Measurements from ENCODE around the gene ZXDC. TPM values are rescaled to one million over a fixed set of nuclear protein-coding genes. Genes with fewer than 3 reads are reported as not detected.

The ZXDC gene
- total RNA-seq, 1 experiment from 2014 or later, result 37.2 TPM

- intact Hi-C loops (cut with micrococcal nuclease), result no loop called here
- H3K4me1 Mint-ChIP-seq (ENCODE audit: insufficient read depth, unreplicated experiment), result no peaks in the 10 kb centered on the region
- no TSS peak for BruUV-seq (replicated peaks)
- H3K27me3 Mint-ChIP-seq (ENCODE audit: insufficient read depth, unreplicated experiment), result no peaks in the 10 kb centered on the region
- H3K9me3 Mint-ChIP-seq (ENCODE audit: unreplicated experiment), result no peaks in the 10 kb centered on the region
- CTCF ChIA-PET, result interaction anchor here (0.5 to 1.0 kb wide), 3 partner anchors 313 to 1891 kb away, joined by 3 read pairs; no protein-coding TSS in a partner anchor
- peaks cover 41% of the 10 kb centered on the region for H3K36me3 Mint-ChIP-seq (ENCODE audit: insufficient read depth, unreplicated experiment)
- no peak for DNase-seq (ENCODE audit: unreplicated experiment)
- H3K4me3 Mint-ChIP-seq (ENCODE audit: unreplicated experiment), result no peak overlapping the region
- no peak overlapping the region for H3K27ac Mint-ChIP-seq (ENCODE audit: low read depth, unreplicated experiment)
- no peak for TF ChIP-seq CTCF (IDR thresholded peaks at IDR 0.05; ENCODE audit: unreplicated experiment)
- POLR2A ChIA-PET, result interaction anchor here (0.6 to 1.0 kb wide), 2 partner anchors 9 to 28 kb away, joined by 3 to 4 read pairs; no protein-coding TSS in a partner anchor
Measured at GRCh38 chr3:126446791-126447190, 28.9 kb downstream of the ZXDC start.

DNA sequence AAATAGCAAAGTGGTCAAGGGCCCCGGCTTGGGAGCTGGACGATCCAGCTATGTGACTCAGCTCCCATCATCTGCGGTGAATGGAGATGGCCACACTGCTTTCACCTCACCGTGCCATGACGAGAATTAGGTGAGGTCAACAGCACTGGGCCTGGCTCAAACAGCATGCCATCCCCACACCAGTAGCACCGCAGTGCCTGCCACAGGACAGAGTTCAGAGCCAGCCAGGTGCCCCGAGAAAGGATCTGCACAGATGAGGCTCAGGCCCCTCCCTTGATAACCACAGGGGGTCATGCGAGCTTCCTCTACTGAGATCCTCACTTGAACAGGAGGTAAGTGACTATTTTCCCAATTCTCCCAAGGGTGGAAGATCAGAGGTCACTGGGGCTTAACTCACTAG, 29.4 kb downstream of the ZXDC start:
- Mint-ChIP-seq H3K4me3 (ENCODE audit: unreplicated experiment) (no peak overlapping the region), H3K27me3 (ENCODE audit: insufficient read depth, unreplicated experiment) (no peaks in the 10 kb centered on the region), H3K27ac (ENCODE audit: low read depth, unreplicated experiment) (no peak overlapping the region), H3K36me3 (ENCODE audit: insufficient read depth, unreplicated experiment) (peaks cover 41% of the 10 kb centered on the region), H3K9me3 (ENCODE audit: unreplicated experiment) (no peaks in the 10 kb centered on the region), H3K4me1 (ENCODE audit: insufficient read depth, unreplicated experiment) (no peaks in the 10 kb centered on the region)
- ChIA-PET POLR2A (no interaction called here), CTCF (interaction anchor here (1.0 kb wide), 1 partner anchor 313 kb away, joined by 3 read pairs; no protein-coding TSS in a partner anchor)
- DNase-seq (ENCODE audit: unreplicated experiment), result no peak
- no TSS peak for BruUV-seq (replicated peaks)
- intact Hi-C loops (cut with micrococcal nuclease), result no loop called here
- no peak for TF ChIP-seq CTCF (IDR thresholded peaks at IDR 0.05; ENCODE audit: unreplicated experiment)

DNA sequence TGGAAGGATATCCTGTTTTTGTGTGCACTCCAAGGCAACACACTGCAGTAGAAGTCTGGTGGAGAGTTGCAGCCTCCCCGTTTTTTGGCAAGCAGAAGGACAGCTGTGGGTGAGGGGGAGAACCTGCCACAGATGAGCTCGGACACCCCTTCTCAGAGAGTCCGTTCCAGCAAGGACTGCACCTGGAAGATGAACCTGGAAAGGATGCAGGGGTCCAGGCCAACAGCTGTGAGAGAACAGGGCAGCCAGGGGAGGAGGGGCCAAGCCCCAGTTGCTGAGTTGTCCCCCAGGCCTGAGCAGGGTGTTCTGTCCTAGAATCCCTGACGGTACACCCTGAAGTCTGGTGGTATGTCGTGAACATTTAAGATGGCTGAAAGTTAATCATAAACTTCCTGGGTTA, 30.2 kb downstream of the ZXDC start:
- CTCF ChIA-PET, result interaction anchor here (0.9 kb wide), 1 partner anchor 11 kb away, joined by 3 read pairs; no protein-coding TSS in a partner anchor
- Mint-ChIP-seq H3K4me3 (ENCODE audit: unreplicated experiment) (no peak overlapping the region), H3K27me3 (ENCODE audit: insufficient read depth, unreplicated experiment) (no peaks in the 10 kb centered on the region), H3K4me1 (ENCODE audit: insufficient read depth, unreplicated experiment) (no peaks in the 10 kb centered on the region), H3K9me3 (ENCODE audit: unreplicated experiment) (no peaks in the 10 kb centered on the region), H3K36me3 (ENCODE audit: insufficient read depth, unreplicated experiment) (peaks cover 35% of the 10 kb centered on the region), H3K27ac (ENCODE audit: low read depth, unreplicated experiment) (no peak overlapping the region)
- intact Hi-C loops (cut with micrococcal nuclease), result no loop called here
- TF ChIP-seq CTCF (IDR thresholded peaks at IDR 0.05; ENCODE audit: unreplicated experiment), result no peak
- POLR2A ChIA-PET, result no interaction called here
- no peak for DNase-seq (ENCODE audit: unreplicated experiment)
- no TSS peak for BruUV-seq (replicated peaks)

DNA sequence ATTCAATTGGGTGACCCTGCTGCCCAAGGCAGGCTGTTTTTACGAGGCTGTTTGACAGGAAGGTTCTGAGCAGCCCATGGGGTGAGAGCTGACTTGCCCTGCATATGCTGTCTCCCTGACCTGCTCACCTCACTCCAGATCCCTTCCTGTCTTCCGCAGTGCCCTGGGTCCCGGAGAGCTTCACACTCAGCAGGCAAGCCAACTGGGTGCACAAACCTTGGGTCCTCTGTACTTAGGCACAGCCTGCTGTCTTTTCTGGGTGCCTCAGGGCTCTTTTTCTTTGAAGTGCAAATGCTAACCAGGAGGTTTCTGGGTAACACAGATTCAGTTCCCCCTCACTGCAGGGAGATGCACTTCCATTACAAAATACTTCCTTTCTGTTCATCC, 32.8 kb downstream of the ZXDC start:
- no TSS peak for BruUV-seq (replicated peaks)
- ChIA-PET CTCF (interaction anchor here (0.7 to 1.0 kb wide), 2 partner anchors 29 to 1012 kb away, joined by 3 read pairs; no protein-coding TSS in a partner anchor), POLR2A (no interaction called here)
- Mint-ChIP-seq H3K27me3 (ENCODE audit: insufficient read depth, unreplicated experiment) (no peaks in the 10 kb centered on the region), H3K4me3 (ENCODE audit: unreplicated experiment) (no peak overlapping the region), H3K9me3 (ENCODE audit: unreplicated experiment) (no peaks in the 10 kb centered on the region), H3K36me3 (ENCODE audit: insufficient read depth, unreplicated experiment) (peaks cover 23% of the 10 kb centered on the region), H3K27ac (ENCODE audit: low read depth, unreplicated experiment) (no peak overlapping the region), H3K4me1 (ENCODE audit: insufficient read depth, unreplicated experiment) (no peaks in the 10 kb centered on the region)
- no peak for DNase-seq (ENCODE audit: unreplicated experiment)
- intact Hi-C loops (cut with micrococcal nuclease), result no loop called here
- TF ChIP-seq CTCF (IDR thresholded peaks at IDR 0.05; ENCODE audit: unreplicated experiment), result no peak

Data from MCF 10A (cell line).